PFSK-1 (cell line): ENCODE results near the gene VOPP1.

Experiments
- FOXP2 ChIP-seq: optimal IDR thresholded peaks from 2 replicates; pipeline ENCODE3; 2011; ENCODE audit warnings: borderline replicate concordance, control low read depth, inconsistent platforms; ENCODE audit not compliant: insufficient read depth; ENCODE audit errors: extremely low read length, extremely low read depth
- POLR2AphosphoS5 ChIP-seq: IDR thresholded peaks from 2 replicates; pipeline ENCODE4 v1.6.1; 2012; ENCODE audit warnings: low read depth, mild to moderate bottlenecking, control low read depth, low read length, moderate library complexity
- SIN3A ChIP-seq: IDR thresholded peaks from 2 replicates; pipeline ENCODE4 v1.6.1; 2012; ENCODE audit warnings: mild to moderate bottlenecking, low read length, moderate library complexity, borderline replicate concordance; ENCODE audit not compliant: insufficient read depth
- TAF1 ChIP-seq: IDR thresholded peaks from 2 replicates; pipeline ENCODE4 v1.6.1; 2012; ENCODE audit warnings: low read length, control low read depth, borderline replicate concordance; ENCODE audit not compliant: insufficient read depth
- TF ChIP-seq, protein P1 (sequence below), 2 experiments: IDR thresholded peaks; 2 replicates each; pipeline versions ENCODE4 v1.6.1 to v1.8.0; 2011 to 2012; ENCODE audit warnings: low read depth in 2 of 2, low read length in 2 of 2, control low read depth in 1 of 2, inconsistent platforms in 1 of 2, mild to moderate bottlenecking in 1 of 2, moderate library complexity in 1 of 2; ENCODE audit not compliant: insufficient read depth in 1 of 2

DNA sequence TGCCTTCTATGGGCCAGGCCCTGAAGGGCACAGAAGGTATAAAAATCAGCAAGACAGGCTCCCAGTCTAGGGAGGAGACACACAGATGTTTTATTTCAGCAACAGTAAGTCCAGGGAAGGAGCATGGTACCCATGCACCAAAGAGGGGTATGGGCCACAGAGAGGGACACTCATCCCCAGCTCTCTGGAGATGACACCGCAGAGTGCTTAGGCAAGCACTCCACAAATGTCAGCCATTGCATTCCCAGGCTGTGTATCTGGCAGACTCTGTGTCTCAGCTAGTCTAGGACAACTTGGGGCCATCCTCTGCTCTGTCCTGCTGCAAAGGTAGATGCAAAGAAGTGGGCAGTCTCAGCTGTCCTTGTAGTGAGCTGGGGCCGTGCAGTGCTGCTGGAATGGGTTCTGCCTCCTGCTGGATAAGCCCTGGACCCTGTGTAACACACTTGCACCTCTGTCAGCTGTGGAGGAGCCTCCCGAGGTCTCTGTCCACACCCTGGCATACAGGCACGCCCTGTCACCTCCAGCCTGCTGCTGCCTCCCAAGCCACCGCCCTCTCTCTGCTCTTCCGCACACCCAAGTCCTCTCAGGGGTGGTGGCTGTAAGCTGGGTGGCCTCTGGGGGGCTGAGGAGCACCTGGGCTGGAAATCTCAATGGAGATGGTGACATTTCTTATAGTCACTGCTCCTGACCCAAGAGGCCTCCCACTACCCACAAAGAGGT, 57.6 kb downstream of the VOPP1 start:
- TF ChIP-seq POLR2AphosphoS5, result no peak
- TF ChIP-seq, protein P1, sequence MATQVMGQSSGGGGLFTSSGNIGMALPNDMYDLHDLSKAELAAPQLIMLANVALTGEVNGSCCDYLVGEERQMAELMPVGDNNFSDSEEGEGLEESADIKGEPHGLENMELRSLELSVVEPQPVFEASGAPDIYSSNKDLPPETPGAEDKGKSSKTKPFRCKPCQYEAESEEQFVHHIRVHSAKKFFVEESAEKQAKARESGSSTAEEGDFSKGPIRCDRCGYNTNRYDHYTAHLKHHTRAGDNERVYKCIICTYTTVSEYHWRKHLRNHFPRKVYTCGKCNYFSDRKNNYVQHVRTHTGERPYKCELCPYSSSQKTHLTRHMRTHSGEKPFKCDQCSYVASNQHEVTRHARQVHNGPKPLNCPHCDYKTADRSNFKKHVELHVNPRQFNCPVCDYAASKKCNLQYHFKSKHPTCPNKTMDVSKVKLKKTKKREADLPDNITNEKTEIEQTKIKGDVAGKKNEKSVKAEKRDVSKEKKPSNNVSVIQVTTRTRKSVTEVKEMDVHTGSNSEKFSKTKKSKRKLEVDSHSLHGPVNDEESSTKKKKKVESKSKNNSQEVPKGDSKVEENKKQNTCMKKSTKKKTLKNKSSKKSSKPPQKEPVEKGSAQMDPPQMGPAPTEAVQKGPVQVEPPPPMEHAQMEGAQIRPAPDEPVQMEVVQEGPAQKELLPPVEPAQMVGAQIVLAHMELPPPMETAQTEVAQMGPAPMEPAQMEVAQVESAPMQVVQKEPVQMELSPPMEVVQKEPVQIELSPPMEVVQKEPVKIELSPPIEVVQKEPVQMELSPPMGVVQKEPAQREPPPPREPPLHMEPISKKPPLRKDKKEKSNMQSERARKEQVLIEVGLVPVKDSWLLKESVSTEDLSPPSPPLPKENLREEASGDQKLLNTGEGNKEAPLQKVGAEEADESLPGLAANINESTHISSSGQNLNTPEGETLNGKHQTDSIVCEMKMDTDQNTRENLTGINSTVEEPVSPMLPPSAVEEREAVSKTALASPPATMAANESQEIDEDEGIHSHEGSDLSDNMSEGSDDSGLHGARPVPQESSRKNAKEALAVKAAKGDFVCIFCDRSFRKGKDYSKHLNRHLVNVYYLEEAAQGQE (IDR thresholded peaks at IDR 0.05; ENCODE audit: insufficient read depth in 1 of 2, low read depth in 2 of 2, low read length in 2 of 2), result no peak
- no peak for TF ChIP-seq TAF1
- TF ChIP-seq FOXP2, result no peak
- no peak for TF ChIP-seq SIN3A
